B cell (primary cell): ENCODE data around the gene PFN3. TPM values are rescaled to one million over a fixed set of nuclear protein-coding genes. Genes with fewer than 3 reads are reported as not detected.

ENCODE experiments used
- ATAC-seq: fragments of 200-7000 bp; cut with Tn5 transposase; one replicate; pipeline ENCODE4 v1.10.0; 2021; ENCODE audit warnings: low read depth, mild to moderate bottlenecking, moderate number of reproducible peaks, moderate library complexity
- CTCF ChIA-PET: fragments of 350-600 bp; sonication (Branson Sonifier 250); formaldehyde crosslinking; loops from one replicate; lab custom pipeline; 2021; ENCODE audit warnings: antibody characterized with exemption, inconsistent platforms; lab: Charles Lee
- POLR2A ChIA-PET: fragments of 350-600 bp; sonication (Branson Sonifier 250); formaldehyde crosslinking; loops from one replicate; lab custom pipeline; 2021; ENCODE audit warnings: antibody characterized with exemption; lab: Charles Lee
- DNase-seq: peaks from one replicate; pipeline ENCODE4 v3.0.0; 2013
- H2AFZ ChIP-seq: 2 replicates; pipeline ENCODE4 v1.6.1; 2012; ENCODE audit warnings: mild to moderate bottlenecking, low read depth, low read length; ENCODE audit not compliant: insufficient read depth, poor library complexity, severe bottlenecking
- H3K27ac ChIP-seq, 2 donors: 1 replicate in 1 of 2; 2 replicates in 1 of 2; pipeline ENCODE4 v1.5.1; 2012 to 2013; ENCODE audit warnings: low read length in 2 of 2, mild to moderate bottlenecking in 2 of 2, moderate library complexity in 1 of 2
- H3K27me3 ChIP-seq, 4 experiments: fragments of 200-600 bp in 1 of 4; sonication (generic) in 1 of 4; replicated peaks in 1 of 4; 1 replicate in 2 of 4; 2 replicates in 2 of 4; pipeline versions ENCODE4 v1.6.1 to v1.7.0; 2013 to 2016; ENCODE audit warnings: low read length in 3 of 4, mild to moderate bottlenecking in 2 of 4, mixed read lengths in 1 of 4, moderate library complexity in 1 of 4; ENCODE audit not compliant: insufficient read depth in 4 of 4, control insufficient read depth in 3 of 4; ENCODE audit errors: control extremely low read depth in 1 of 4
- H3K36me3 ChIP-seq, 2 experiments: replicated peaks in 1 of 2; 1 replicate in 1 of 2; 2 replicates in 1 of 2; pipeline versions ENCODE4 v1.6.1 to v1.7.1; 2013; ENCODE audit warnings: low read length in 1 of 2; ENCODE audit not compliant: insufficient read depth in 2 of 2, control insufficient read depth in 1 of 2; ENCODE audit errors: control extremely low read depth in 1 of 2, extremely low read depth in 1 of 2
- H3K4me1 ChIP-seq, 2 donors: fragments of 200-600 bp in 1 of 2; sonication (generic) in 1 of 2; 1 replicate in 1 of 2; 2 replicates in 1 of 2; pipeline versions ENCODE4 v1.5.1 to v1.6.1; 2013 to 2017; ENCODE audit warnings: low read length in 2 of 2; ENCODE audit not compliant: control insufficient read depth in 2 of 2, insufficient read depth in 2 of 2
- H3K4me2 ChIP-seq: replicated peaks from 2 replicates; pipeline ENCODE3; 2012; ENCODE audit warnings: mild to moderate bottlenecking, low read depth, low read length; ENCODE audit not compliant: poor library complexity, severe bottlenecking
- H3K4me3 ChIP-seq, 5 experiments: fragments of 200-600 bp in 1 of 5; sonication (generic) in 1 of 5; 1 replicate in 3 of 5; 2 replicates in 2 of 5; pipeline versions ENCODE4 v1.5.1 to v1.7.0; 2011 to 2016; ENCODE audit warnings: low read length in 4 of 5, mild to moderate bottlenecking in 4 of 5, low read depth in 2 of 5, control low read depth in 1 of 5, moderate library complexity in 1 of 5; ENCODE audit not compliant: insufficient read depth in 1 of 5; ENCODE audit errors: control extremely low read depth in 1 of 5, extremely low read depth in 1 of 5
- H3K79me2 ChIP-seq: fragments of 200-600 bp; sonication (generic); one replicate; pipeline ENCODE4 v1.6.0; 2016; ENCODE audit warnings: low read length; ENCODE audit not compliant: control insufficient read depth, insufficient read depth
- H3K9ac ChIP-seq: fragments of 200-600 bp; sonication (generic); 2 replicates; pipeline ENCODE4 v1.6.1; 2017; ENCODE audit warnings: mild to moderate bottlenecking, low read length, moderate library complexity
- H3K9me3 ChIP-seq, 3 donors: one replicate each; pipeline versions ENCODE4 v1.6.1 to v1.7.1; 2013; ENCODE audit warnings: low read length in 2 of 3; ENCODE audit not compliant: control insufficient read depth in 2 of 3, insufficient read depth in 1 of 3; ENCODE audit errors: control extremely low read depth in 1 of 3
- H4K20me1 ChIP-seq: 2 replicates; pipeline ENCODE4 v1.6.0; 2012; ENCODE audit warnings: mild to moderate bottlenecking, low read length; ENCODE audit not compliant: insufficient read depth, control insufficient read depth, poor library complexity, severe bottlenecking
- H3K27ac Mint-ChIP-seq: one replicate; pipeline ENCODE4 v1.8.0; 2021; ENCODE audit warnings: mixed read lengths
- H3K27me3 Mint-ChIP-seq: one replicate; pipeline ENCODE4 v1.8.0; 2021; ENCODE audit warnings: mixed read lengths
- H3K4me1 Mint-ChIP-seq: one replicate; pipeline ENCODE4 v1.8.0; 2021; ENCODE audit warnings: mixed read lengths
- H3K4me3 Mint-ChIP-seq: one replicate; pipeline ENCODE4 v1.8.0; 2021; ENCODE audit warnings: mixed read lengths
- H3K9me3 Mint-ChIP-seq: one replicate; pipeline ENCODE4 v1.8.0; 2022; ENCODE audit warnings: mixed read lengths; ENCODE audit not compliant: insufficient read depth
- EZH2 ChIP-seq: IDR thresholded peaks from 2 replicates; pipeline ENCODE4 v1.6.1; 2012; ENCODE audit warnings: borderline replicate concordance, low read depth, mild to moderate bottlenecking, moderate library complexity, low read length; ENCODE audit not compliant: insufficient read depth, poor library complexity, severe bottlenecking
- WGBS: methylation state at CpG from one replicate; pipeline ENCODE4 v1.1.5; 2013; ENCODE audit warnings: missing lambda C conversion rate; ENCODE audit not compliant: insufficient coverage; 5-methylcytosine and 5-hydroxymethylcytosine counted together
- intact Hi-C: fragments of 100-400 bp; cut with micrococcal nuclease; formaldehyde crosslinking; loops from one replicate; pipeline ENCODE4 v1.10.0; 2022
- polyA plus RNA-seq: library from polyadenylated mRNA; depleted of rRNA; stranded (reverse); fragments of >200 nt; gene quantifications from 2 replicates; pipeline ENCODE4 v1.2.3, GENCODE V29; 2012
- total RNA-seq, 2 donors: library from RNA; stranded (reverse); fragments of 120-200 nt in 1 of 2; gene quantifications; 1 replicate in 1 of 2; 2 replicates in 1 of 2; pipeline versions ENCODE4 v1.2.3 to v1.2.4, GENCODE V29; 2013 to 2022
- TF ChIP-seq, protein P1 (sequence below): fragments of 200-600 bp; IDR thresholded peaks from one replicate; pipeline ENCODE4 v1.8.0; 2022; ENCODE audit warnings: antibody characterized with exemption, mild to moderate bottlenecking

PFN3 gene
- total and polyA plus RNA-seq, 2 donors (not counting 1 experiment from before 2014, with no cell fraction given), result not detected

DNA sequence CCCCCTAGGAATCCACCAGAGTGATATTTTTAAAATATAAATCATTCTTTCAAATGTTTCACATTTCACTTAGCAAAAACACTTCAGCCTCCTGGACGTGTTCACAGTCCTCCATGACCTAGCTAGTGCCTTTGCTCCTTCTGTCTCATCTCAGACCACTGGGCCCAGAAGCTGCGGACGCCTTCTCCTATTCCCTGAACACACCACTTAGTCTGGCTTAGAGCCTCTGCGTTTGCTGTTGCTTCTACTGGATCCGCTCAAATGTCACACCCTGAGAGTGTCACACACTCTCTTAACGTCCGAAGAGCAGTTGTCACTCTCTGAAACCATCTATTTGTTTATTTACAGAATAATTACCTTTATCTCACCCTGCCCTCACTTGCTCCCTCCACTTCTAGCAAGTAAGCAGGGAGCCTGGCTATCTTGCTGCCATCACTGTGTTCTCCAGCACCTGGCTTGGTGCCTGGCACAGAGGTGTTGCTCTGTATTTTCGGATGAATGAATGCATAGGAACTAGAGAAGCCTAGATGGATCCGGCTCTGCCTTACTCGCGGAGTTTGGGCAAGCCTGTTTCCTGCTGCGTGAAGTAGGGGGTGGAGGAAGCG, 24.8 kb upstream of the PFN3 start:
- Histone ChIP-seq H3K9me3 (no peaks in the 10 kb centered on the region), H3K79me2 (peaks cover 35% of the 10 kb centered on the region), H3K27me3 (no peaks in the 10 kb centered on the region), H3K9ac (peak overlapping the region; percentile 64), H3K4me1 (peaks cover 40 to 42% of the 10 kb centered on the region in 2 donors), H3K4me2 (peak overlapping the region; percentile 86), H4K20me1 (peaks cover 34% of the 10 kb centered on the region), H3K27ac (peak overlapping the region; percentile 82 to 88), H3K4me3 (peak overlapping the region; percentile 28 to 74 (median 61)), H3K36me3 (peaks cover 0 to 18% of the 10 kb centered on the region in 2 experiments), H2AFZ (peak overlapping the region; percentile 95)
- ChIA-PET POLR2A (interaction anchor here (0.7 to 2.6 kb wide), 6 partner anchors 14 to 85 kb away, joined by 3 to 34 read pairs (median 6); partner anchors contain the start of gene PRR7), CTCF (interaction anchor here (1.0 to 12.4 kb wide), 5 partner anchors 8 to 35 kb away, joined by 3 to 152 read pairs (median 137); partner anchors contain the start of gene PRR7)
- TF ChIP-seq, protein P1, sequence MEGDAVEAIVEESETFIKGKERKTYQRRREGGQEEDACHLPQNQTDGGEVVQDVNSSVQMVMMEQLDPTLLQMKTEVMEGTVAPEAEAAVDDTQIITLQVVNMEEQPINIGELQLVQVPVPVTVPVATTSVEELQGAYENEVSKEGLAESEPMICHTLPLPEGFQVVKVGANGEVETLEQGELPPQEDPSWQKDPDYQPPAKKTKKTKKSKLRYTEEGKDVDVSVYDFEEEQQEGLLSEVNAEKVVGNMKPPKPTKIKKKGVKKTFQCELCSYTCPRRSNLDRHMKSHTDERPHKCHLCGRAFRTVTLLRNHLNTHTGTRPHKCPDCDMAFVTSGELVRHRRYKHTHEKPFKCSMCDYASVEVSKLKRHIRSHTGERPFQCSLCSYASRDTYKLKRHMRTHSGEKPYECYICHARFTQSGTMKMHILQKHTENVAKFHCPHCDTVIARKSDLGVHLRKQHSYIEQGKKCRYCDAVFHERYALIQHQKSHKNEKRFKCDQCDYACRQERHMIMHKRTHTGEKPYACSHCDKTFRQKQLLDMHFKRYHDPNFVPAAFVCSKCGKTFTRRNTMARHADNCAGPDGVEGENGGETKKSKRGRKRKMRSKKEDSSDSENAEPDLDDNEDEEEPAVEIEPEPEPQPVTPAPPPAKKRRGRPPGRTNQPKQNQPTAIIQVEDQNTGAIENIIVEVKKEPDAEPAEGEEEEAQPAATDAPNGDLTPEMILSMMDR, result no peak
- no peak for TF ChIP-seq EZH2
- Mint-ChIP-seq H3K4me1 (peaks cover 42% of the 10 kb centered on the region), H3K27ac (peak overlapping the region; percentile 97), H3K27me3 (no peaks in the 10 kb centered on the region), H3K4me3 (peak overlapping the region; percentile 93), H3K9me3 (no peaks in the 10 kb centered on the region)
- DNase-seq, result peak; percentile 53
- no peak for ATAC-seq
- WGBS, result 46% methylated on average over 11 of the region's 13 CpGs
- intact Hi-C loops, result loop anchor here (5.0 kb wide), 1 partner anchor 883 kb away; no protein-coding TSS in a partner anchor

DNA sequence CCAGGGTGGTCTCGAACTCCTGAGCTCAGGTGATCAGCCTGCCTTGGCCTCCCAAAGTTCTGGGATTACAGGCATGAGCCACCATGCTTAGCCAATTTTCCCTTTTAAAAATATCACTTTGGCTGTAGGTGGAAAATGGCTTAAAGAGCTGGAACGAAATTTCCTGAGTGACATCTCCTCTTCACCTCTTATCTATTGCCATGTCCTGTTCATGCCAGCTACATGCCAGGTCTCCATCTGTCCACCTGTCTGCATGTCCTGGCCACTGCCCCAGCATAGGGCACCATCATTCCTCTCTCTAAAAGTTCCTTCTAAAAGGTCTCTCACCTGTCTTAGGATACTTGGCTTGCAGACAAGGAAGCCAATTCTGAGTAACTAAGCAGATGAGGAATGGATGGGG, 23.2 kb upstream of the PFN3 start:
- ChIA-PET POLR2A (interaction anchor here (1.1 kb wide), 1 partner anchor 19 kb away, joined by 6 read pairs; no protein-coding TSS in a partner anchor), CTCF (interaction anchor here (3.5 to 12.4 kb wide), 4 partner anchors 9 to 31 kb away, joined by 15 to 152 read pairs (median 140); partner anchors contain the start of gene PRR7)
- Histone ChIP-seq H3K4me1 (peaks cover 24 to 26% of the 10 kb centered on the region in 2 donors), H3K79me2 (peaks cover 19% of the 10 kb centered on the region), H3K36me3 (peaks cover 0 to 7% of the 10 kb centered on the region in 2 experiments), H3K4me2 (no peak overlapping the region), H2AFZ (no peak overlapping the region), H4K20me1 (peaks cover 18% of the 10 kb centered on the region), H3K27me3 (no peaks in the 10 kb centered on the region), H3K27ac (no peak overlapping the region), H3K9me3 (no peaks in the 10 kb centered on the region), H3K9ac (no peak overlapping the region), H3K4me3 (no peak overlapping the region)
- Mint-ChIP-seq H3K4me3 (no peak overlapping the region), H3K9me3 (no peaks in the 10 kb centered on the region), H3K27ac (no peak overlapping the region), H3K4me1 (peaks cover 26% of the 10 kb centered on the region), H3K27me3 (no peaks in the 10 kb centered on the region)
- DNase-seq (no peak), ATAC-seq (no peak)
- intact Hi-C loops, result no loop called here
- no CpG with 5 or more reads among the region's 2 CpGs for WGBS
- TF ChIP-seq, protein P1, result no peak
- TF ChIP-seq EZH2, result no peak
